ENCODE measurements around the gene CHRNE.
"Not testable (repeated sequence)": the region's sequence is repeated elsewhere in the genome, so short reads cannot be mapped to it uniquely, and the experiment has no call there.

Gene CHRNE

GRCh38 chr17:4939546-4939795, 36.6 kb upstream of the CHRNE start:
- DNase-seq = no peak

GRCh38 chr17:4938688-4939545, 36.0 kb upstream of the CHRNE start:
- no peak for DNase-seq

- no peak for DNase-seq
These were observed 35.2 kb upstream of the CHRNE start for GRCh38 chr17:4938069-4938491.

GRCh38 chr17:4937553-4937952, 34.7 kb upstream of the CHRNE start:
- DNase-seq = no peak

GRCh38 chr17:4936436-4936835, 33.5 kb upstream of the CHRNE start:
- DNase-seq = no peak

- no peak for DNase-seq
These were observed 32.8 kb upstream of the CHRNE start for GRCh38 chr17:4935650-4936049.

GRCh38 chr17:4934173-4934979, 31.5 kb upstream of the CHRNE start:
- no peak for DNase-seq

- no peak for DNase-seq
These were observed 30.7 kb upstream of the CHRNE start for GRCh38 chr17:4933646-4934045.

- no peak for DNase-seq
These were observed 29.9 kb upstream of the CHRNE start for GRCh38 chr17:4932756-4933155.

- DNase-seq = no peak
These were observed 29.1 kb upstream of the CHRNE start, which contains the start of gene GP1BA for GRCh38 chr17:4931963-4932362. GP1BA (plus strand) TSS chr17:4932277; CDS start chr17:4932605, 328 bp downstream.

- DNase-seq = no peak
These were observed 26.0 kb upstream of the CHRNE start for GRCh38 chr17:4928881-4929280.

- not testable (repeated sequence) for DNase-seq
These were observed 23.9 kb upstream of the CHRNE start for GRCh38 chr17:4926577-4927335.

GRCh38 chr17:4921320-4921719, 18.4 kb upstream of the CHRNE start:
- no peak for DNase-seq

- no peak for DNase-seq
These were observed 17.6 kb upstream of the CHRNE start for GRCh38 chr17:4920351-4921048.

GRCh38 chr17:4919511-4920047, 16.7 kb upstream of the CHRNE start:
- DNase-seq = no peak

- DNase-seq = not testable (repeated sequence)
These were observed 11.7 kb upstream of the CHRNE start for GRCh38 chr17:4914551-4914950.

- no peak for DNase-seq
These were observed 11.1 kb upstream of the CHRNE start for GRCh38 chr17:4913994-4914393.

- DNase-seq = peak; percentile 46
These were observed 6.0 kb upstream of the CHRNE start for GRCh38 chr17:4908711-4909496.

- DNase-seq = peak; percentile 21
These were observed 5.4 kb upstream of the CHRNE start for GRCh38 chr17:4908301-4908700.

GRCh38 chr17:4906642-4907041, 3.7 kb upstream of the CHRNE start:
- not testable (repeated sequence) for DNase-seq

GRCh38 chr17:4902540-4902939, 358 bp downstream of the CHRNE start:
- no peak for DNase-seq
